KMS-11 (cell line): Measurements from ENCODE around the gene PDE10A.

Experiments used
- H2AFZ ChIP-seq: fragments of 200-600 bp; sonication (generic); 2 replicates; pipeline ENCODE4 v1.6.1; 2016; ENCODE audit warnings: antibody characterized with exemption, mixed run types, low read depth
- H3K27ac ChIP-seq: fragments of 200-600 bp; sonication (generic); 2 replicates; pipeline ENCODE4 v1.6.1; 2016; ENCODE audit warnings: mild to moderate bottlenecking, mixed run types
- H3K27me3 ChIP-seq: fragments of 200-600 bp; sonication (generic); 2 replicates; pipeline ENCODE4 v1.6.1; 2017; ENCODE audit warnings: mild to moderate bottlenecking, low read depth, mixed run types, moderate library complexity; ENCODE audit not compliant: insufficient read depth
- H3K36me3 ChIP-seq: fragments of 200-600 bp; sonication (generic); 2 replicates; pipeline ENCODE4 v1.6.1; 2017; ENCODE audit warnings: mild to moderate bottlenecking, mixed run types; ENCODE audit not compliant: insufficient read depth
- H3K4me1 ChIP-seq: fragments of 200-600 bp; sonication (generic); 2 replicates; pipeline ENCODE4 v1.6.1; 2016; ENCODE audit warnings: mild to moderate bottlenecking, low read depth, mixed run types; ENCODE audit not compliant: poor library complexity, severe bottlenecking
- H3K4me2 ChIP-seq: fragments of 200-600 bp; sonication (generic); 2 replicates; pipeline ENCODE4 v1.7.0; 2016; ENCODE audit warnings: mild to moderate bottlenecking, mixed run types
- H3K4me3 ChIP-seq: fragments of 200-600 bp; sonication (generic); IDR thresholded peaks from 2 replicates; pipeline ENCODE4 v1.6.1; 2017; ENCODE audit warnings: low read depth, low read length, mixed read lengths; ENCODE audit not compliant: insufficient read depth
- H3K79me2 ChIP-seq: fragments of 200-600 bp; sonication (generic); 2 replicates; pipeline ENCODE4 v1.6.1; 2016; ENCODE audit warnings: low read depth, mixed run types; ENCODE audit not compliant: insufficient read depth
- H3K9ac ChIP-seq: fragments of 200-600 bp; sonication (generic); 2 replicates; pipeline ENCODE4 v1.6.1; 2016; ENCODE audit warnings: mild to moderate bottlenecking, mixed run types
- H4K20me1 ChIP-seq: fragments of 200-600 bp; sonication (generic); 2 replicates; pipeline ENCODE4 v1.6.1; 2016; ENCODE audit warnings: mild to moderate bottlenecking, mixed run types; ENCODE audit not compliant: insufficient read depth
- TF ChIP-seq, protein P1 (sequence below): fragments of 200-600 bp; sonication (generic); conservative IDR thresholded peaks from 2 replicates; pipeline ENCODE4 v1.6.1; 2017; ENCODE audit warnings: low read depth, mild to moderate bottlenecking, antibody characterized with exemption, low read length, moderate library complexity, mixed read lengths

PDE10A gene

DNA sequence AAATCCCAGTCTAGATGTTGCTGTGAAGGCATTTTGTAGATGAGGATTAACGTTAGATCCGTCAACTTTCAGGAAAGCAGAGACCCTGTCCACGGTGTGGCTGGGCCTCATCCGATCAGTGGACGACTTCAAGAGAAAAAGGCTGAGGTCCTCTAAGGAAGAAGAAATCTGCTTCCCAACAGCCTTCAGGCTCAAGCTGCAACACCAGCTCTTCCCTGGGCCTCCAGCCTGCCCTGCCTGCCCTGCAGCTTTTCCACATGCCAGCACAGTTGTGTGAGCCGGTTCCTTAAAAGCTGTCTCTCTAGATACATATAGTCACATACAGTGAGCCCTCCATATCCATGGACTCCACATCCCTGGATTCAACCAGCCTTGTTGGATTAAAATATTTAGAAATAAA is 14.1 kb upstream of the PDE10A start:
- H3K27ac ChIP-seq = no peak overlapping the region
- TF ChIP-seq, protein P1, sequence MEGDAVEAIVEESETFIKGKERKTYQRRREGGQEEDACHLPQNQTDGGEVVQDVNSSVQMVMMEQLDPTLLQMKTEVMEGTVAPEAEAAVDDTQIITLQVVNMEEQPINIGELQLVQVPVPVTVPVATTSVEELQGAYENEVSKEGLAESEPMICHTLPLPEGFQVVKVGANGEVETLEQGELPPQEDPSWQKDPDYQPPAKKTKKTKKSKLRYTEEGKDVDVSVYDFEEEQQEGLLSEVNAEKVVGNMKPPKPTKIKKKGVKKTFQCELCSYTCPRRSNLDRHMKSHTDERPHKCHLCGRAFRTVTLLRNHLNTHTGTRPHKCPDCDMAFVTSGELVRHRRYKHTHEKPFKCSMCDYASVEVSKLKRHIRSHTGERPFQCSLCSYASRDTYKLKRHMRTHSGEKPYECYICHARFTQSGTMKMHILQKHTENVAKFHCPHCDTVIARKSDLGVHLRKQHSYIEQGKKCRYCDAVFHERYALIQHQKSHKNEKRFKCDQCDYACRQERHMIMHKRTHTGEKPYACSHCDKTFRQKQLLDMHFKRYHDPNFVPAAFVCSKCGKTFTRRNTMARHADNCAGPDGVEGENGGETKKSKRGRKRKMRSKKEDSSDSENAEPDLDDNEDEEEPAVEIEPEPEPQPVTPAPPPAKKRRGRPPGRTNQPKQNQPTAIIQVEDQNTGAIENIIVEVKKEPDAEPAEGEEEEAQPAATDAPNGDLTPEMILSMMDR = no peak
- no peak overlapping the region for H3K4me3 ChIP-seq
- no peaks in the 10 kb centered on the region for H3K27me3 ChIP-seq
- no peaks in the 10 kb centered on the region for H4K20me1 ChIP-seq
- H3K36me3 ChIP-seq = no peaks in the 10 kb centered on the region
- H3K79me2 ChIP-seq = no peaks in the 10 kb centered on the region
- H3K4me2 ChIP-seq = no peak overlapping the region
- H2AFZ ChIP-seq = no peak overlapping the region
- H3K9ac ChIP-seq = no peak overlapping the region
- no peaks in the 10 kb centered on the region for H3K4me1 ChIP-seq

DNA sequence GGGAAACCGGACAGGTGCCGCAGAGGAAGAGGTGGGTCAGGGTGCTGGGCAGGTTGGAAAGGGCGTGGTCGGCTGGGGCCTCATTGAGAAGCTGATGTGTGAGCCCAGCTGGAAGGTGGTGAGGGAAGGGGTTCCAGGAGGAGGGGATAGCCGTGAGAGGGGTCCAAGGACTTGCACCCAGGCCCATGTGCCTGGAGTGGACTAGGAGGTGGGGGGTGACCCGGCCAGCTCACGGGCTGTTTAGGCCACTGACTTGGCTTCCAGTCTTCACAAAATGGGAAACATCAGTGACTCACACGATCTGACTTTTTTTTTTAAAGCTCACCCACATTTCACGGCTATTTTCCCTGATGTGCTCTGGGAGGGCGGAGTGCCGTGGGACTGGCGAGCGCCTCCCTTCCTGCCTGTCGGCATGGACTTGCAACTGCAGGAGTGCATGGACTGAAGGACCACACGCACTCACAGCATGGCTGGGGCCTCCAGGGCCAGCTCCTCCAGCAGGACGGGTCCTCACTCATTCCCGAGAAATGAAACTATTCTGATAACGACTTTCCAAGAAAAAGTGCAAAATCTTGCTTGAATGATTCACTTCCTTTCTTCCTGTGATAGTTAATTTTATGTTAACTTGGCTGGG is 13.5 kb upstream of the PDE10A start:
- H2AFZ ChIP-seq = no peak overlapping the region
- no peaks in the 10 kb centered on the region for H3K36me3 ChIP-seq
- H3K27me3 ChIP-seq = no peaks in the 10 kb centered on the region
- no peak overlapping the region for H3K4me3 ChIP-seq
- no peaks in the 10 kb centered on the region for H4K20me1 ChIP-seq
- no peak overlapping the region for H3K27ac ChIP-seq
- no peaks in the 10 kb centered on the region for H3K79me2 ChIP-seq
- TF ChIP-seq, protein P1 = no peak
- H3K4me1 ChIP-seq = no peaks in the 10 kb centered on the region
- no peak overlapping the region for H3K4me2 ChIP-seq
- H3K9ac ChIP-seq = no peak overlapping the region

DNA sequence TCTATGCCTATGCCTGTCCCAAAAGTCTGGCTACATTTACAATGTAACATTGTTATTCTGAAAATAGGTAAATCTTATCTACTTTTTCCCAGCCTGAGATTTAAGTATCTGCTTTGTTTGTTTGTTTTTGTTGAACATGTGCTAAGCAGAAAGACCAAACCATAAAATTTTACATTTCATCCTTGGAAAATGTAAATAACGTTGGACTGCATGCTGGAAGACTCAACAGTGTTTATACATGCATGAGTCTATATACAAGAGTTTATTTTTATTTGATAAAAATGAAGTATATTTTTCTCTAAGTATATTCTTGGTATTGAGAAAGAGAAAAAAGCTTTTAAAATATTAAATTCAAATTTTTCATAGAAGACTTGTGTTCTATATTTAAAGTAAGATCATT is 12.1 kb upstream of the PDE10A start:
- Histone ChIP-seq H3K27me3 (no peaks in the 10 kb centered on the region), H2AFZ (no peak overlapping the region), H3K4me2 (no peak overlapping the region), H3K4me1 (no peaks in the 10 kb centered on the region), H4K20me1 (no peaks in the 10 kb centered on the region), H3K4me3 (no peak overlapping the region), H3K27ac (no peak overlapping the region), H3K36me3 (no peaks in the 10 kb centered on the region), H3K9ac (no peak overlapping the region), H3K79me2 (no peaks in the 10 kb centered on the region)
- TF ChIP-seq, protein P1 = no peak

DNA sequence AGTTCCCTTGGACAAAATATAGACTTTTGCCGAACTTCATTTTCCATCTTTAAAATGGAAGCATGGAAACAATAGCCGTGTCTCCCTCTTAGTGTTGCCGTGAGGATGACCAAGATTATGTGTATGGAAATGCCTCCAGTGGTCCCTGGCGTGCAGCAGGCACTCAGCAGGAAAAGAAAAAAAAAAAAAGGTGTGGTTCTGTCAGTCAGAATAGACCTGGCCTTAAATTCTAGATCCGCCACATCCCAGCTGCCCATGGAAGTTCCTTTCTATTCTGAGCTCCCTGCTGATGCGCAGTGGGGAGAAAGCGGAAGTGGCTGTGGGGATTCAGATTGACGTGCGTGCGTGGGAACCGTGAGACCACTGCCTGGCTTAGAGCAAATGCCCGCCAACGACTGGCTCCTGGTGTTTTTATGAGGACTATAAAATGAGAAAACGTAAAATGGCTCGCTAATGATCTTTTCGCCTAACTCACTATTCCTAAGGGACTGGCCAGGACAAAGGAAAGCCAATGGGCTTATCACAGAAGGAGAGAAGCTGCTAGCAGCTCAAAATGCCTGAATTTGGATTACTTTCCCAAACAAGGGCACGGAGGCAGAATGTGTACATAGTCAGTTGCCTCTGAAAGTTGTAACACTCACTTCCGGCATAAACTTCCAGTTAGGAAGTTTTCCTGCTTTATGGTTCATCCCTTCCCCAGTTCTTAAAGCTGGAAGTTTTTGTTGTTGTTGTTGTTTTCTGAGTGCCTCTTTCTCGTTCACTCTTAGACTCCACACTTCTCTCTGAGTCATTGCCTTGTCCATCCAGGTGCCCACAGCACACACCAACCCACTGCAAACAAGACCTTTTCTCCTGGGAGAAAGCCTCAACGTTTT is 11.4 kb upstream of the PDE10A start:
- TF ChIP-seq, protein P1 = no peak
- Histone ChIP-seq H3K4me2 (no peak overlapping the region), H3K27me3 (no peaks in the 10 kb centered on the region), H3K79me2 (no peaks in the 10 kb centered on the region), H3K4me3 (no peak overlapping the region), H3K4me1 (no peaks in the 10 kb centered on the region), H2AFZ (no peak overlapping the region), H4K20me1 (no peaks in the 10 kb centered on the region), H3K36me3 (no peaks in the 10 kb centered on the region), H3K27ac (no peak overlapping the region), H3K9ac (no peak overlapping the region)
